ENCODE data around the gene OPCML.

OPCML gene

DNA sequence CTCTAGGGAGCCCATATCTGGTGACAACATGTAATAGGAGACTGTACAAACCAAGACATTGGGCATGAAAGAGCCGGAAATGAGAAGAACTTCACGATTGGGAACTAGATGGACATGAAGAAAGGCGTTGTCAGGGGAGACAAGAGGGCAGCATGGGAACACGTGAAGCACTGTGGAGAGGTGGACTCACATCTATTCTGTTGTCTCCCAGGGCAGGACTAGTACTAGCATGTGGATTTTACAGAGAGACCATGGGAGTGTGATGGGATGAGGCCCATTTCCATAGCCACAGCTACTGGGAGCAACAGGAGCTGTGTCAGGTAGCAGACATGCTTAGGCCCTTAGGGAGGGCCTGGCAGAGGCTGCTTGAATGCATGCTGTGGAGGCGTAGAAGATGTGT lies 333.9 kb downstream of the OPCML start:
- DNase-seq (ENCODE audit: low read depth), result no peak
- TF ChIP-seq, protein P1, sequence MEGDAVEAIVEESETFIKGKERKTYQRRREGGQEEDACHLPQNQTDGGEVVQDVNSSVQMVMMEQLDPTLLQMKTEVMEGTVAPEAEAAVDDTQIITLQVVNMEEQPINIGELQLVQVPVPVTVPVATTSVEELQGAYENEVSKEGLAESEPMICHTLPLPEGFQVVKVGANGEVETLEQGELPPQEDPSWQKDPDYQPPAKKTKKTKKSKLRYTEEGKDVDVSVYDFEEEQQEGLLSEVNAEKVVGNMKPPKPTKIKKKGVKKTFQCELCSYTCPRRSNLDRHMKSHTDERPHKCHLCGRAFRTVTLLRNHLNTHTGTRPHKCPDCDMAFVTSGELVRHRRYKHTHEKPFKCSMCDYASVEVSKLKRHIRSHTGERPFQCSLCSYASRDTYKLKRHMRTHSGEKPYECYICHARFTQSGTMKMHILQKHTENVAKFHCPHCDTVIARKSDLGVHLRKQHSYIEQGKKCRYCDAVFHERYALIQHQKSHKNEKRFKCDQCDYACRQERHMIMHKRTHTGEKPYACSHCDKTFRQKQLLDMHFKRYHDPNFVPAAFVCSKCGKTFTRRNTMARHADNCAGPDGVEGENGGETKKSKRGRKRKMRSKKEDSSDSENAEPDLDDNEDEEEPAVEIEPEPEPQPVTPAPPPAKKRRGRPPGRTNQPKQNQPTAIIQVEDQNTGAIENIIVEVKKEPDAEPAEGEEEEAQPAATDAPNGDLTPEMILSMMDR (IDR thresholded peaks at IDR 0.05; ENCODE audit: control insufficient read depth, insufficient read depth, low read depth, low read length, missing control alignments), result no peak
- H3K4me3 ChIP-seq (ENCODE audit: control insufficient read depth, low read depth, low read length), result no peak overlapping the region

DNA sequence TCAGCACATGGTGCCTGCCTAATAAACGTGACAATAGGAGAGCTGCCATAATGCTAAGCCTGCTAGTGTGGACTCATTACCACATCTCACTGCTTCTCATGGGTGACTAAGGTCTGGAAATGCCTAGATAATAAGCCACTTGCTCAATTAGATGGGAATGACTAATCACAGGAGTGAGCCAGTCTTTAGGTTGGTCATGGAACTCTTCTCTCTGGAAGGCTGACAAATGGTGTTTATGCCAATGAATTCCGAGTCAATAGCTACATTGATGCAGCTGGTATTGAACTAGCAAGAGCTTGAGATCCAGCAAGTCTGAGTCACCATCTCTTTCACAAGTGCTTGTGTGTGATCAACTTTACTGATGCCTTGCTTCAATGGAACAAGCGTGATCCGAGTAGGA lies 334.9 kb downstream of the OPCML start:
- TF ChIP-seq, protein P1 (IDR thresholded peaks at IDR 0.05; ENCODE audit: control insufficient read depth, insufficient read depth, low read depth, low read length, missing control alignments), result no peak
- no peak for DNase-seq (ENCODE audit: low read depth)
- no peak overlapping the region for H3K4me3 ChIP-seq (ENCODE audit: control insufficient read depth, low read depth, low read length)

DNA sequence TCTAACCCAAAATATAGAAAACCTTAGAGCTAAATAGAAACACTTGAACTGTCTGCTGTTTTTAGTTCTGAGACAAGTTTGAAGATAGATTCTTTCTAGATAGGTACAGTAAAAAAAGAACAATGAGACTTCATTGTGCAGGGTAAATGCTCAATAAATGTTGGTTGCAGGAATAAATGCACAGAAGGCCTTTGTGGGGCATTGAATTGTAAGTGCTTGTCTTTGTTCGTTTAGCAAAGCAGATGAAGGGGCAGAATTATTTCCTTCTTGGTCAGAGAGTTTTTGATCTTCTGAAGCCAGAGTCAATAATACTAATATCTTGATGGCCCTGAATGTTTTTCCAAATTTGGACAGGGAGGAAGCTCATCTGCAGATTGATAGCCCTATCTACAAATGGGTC lies 340.4 kb downstream of the OPCML start:
- TF ChIP-seq, protein P1 (IDR thresholded peaks at IDR 0.05; ENCODE audit: control insufficient read depth, insufficient read depth, low read depth, low read length, missing control alignments), result no peak

DNA sequence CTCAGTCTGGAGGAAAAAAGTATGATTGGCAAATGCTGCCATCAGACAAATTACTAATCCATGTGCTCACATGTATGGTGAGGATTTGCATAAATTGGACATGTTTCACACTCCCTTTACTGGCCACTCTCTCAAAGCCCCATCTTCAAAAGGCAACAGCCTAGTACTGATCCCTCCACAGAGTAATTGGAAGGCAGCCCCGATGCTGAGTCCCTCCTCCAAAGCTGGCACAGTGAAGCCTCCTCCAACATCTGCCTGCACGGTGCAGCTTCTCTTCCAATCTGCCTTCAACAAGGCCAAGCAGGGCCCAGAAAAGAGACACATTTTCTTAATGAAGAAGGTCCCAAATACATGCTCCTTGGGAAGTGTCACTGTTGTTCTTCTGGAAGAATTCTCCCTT lies 350.6 kb downstream of the OPCML start:
- no peak overlapping the region for H3K4me3 ChIP-seq (ENCODE audit: control insufficient read depth, low read depth, low read length)
- TF ChIP-seq, protein P1 (IDR thresholded peaks at IDR 0.05; ENCODE audit: control insufficient read depth, insufficient read depth, low read depth, low read length, missing control alignments), result no peak
- no peak for DNase-seq (ENCODE audit: low read depth)

More for the DNA sequence above, 340.4 kb downstream of the OPCML start:
- H3K4me3 ChIP-seq (ENCODE audit: control insufficient read depth, low read depth, low read length), result no peak overlapping the region
- DNase-seq (ENCODE audit: low read depth), result no peak

DNA sequence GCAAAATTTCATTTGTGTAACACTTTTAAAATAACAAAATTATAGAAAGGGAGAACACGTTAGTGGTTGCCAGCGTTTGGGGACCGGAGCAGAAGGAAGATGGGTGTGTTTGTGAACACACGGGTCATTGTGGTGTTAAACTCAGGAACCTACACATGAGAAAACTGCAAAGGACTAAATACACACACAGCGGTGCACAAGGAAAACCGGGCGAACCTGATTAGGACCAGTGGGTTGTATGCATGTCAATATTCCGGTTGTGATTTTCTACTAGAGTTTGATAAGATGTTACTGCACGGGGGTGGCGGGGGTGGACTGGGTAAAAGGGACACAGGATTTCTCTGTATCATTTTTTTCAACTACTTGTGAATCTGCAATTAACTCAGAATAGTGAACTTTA lies 351.2 kb downstream of the OPCML start:
- TF ChIP-seq, protein P1 (IDR thresholded peaks at IDR 0.05; ENCODE audit: control insufficient read depth, insufficient read depth, low read depth, low read length, missing control alignments), result no peak
- DNase-seq (ENCODE audit: low read depth), result no peak
- H3K4me3 ChIP-seq (ENCODE audit: control insufficient read depth, low read depth, low read length), result no peak overlapping the region

DNA sequence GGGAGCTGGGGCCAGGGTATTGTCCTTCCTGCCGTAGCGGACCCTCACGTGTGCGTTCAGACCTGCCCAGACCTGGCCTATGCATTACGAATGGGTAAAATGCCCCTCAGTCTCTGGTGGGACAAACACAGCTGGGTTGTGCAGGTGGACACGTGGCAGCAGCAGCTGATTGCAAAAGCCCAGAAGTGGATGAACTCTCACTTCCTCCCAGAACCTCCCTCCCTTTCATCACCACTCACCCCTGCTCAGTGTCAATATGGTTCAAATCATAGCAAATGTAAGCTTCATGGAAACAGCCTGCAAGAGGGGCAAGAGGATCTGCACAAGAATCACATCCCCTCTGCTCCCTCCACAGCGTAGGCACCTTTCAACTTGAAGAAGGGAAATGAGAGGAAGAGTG lies 352.1 kb downstream of the OPCML start:
- TF ChIP-seq, protein P1 (IDR thresholded peaks at IDR 0.05; ENCODE audit: control insufficient read depth, insufficient read depth, low read depth, low read length, missing control alignments), result no peak
- no peak overlapping the region for H3K4me3 ChIP-seq (ENCODE audit: control insufficient read depth, low read depth, low read length)
- DNase-seq (ENCODE audit: low read depth), result no peak

DNA sequence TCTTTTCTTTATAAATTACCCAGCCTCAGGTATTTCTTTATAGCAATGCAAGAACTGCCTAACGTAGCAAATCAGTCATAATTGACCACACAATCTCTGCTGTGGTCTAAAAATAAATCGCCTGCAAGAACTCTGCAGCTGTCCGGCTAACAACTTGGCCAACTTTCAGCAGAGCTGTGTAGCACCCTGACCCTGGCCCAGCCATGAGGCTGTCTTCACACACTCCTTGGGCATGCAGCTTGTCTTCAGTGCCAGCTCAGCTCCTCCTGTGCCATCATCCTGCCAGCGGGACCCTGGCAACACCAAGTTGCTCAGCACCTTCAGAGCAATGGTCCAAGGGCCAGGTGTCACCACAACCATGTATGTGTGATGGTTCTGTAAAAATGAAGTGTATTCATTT lies 355.6 kb downstream of the OPCML start:
- H3K4me3 ChIP-seq (ENCODE audit: control insufficient read depth, low read depth, low read length), result no peak overlapping the region
- no peak for DNase-seq (ENCODE audit: low read depth)
- TF ChIP-seq, protein P1 (IDR thresholded peaks at IDR 0.05; ENCODE audit: control insufficient read depth, insufficient read depth, low read depth, low read length, missing control alignments), result no peak

All from AG09309 (cell line).